Panc1 (cell line): ENCODE measurements around the gene TOM1L1. TPM values are rescaled to one million over a fixed set of nuclear protein-coding genes. Genes with fewer than 3 reads are reported as not detected.

Experiments
- ATAC-seq: fragments of 200-7000 bp; cut with Tn5 transposase; 2 replicates; pipeline ENCODE4 v1.9.1; 2020; ENCODE audit warnings: mild to moderate bottlenecking, moderate library complexity
- BruUV-seq: library from RNA; stranded (reverse); fragments of 400-500 nt; replicated peaks from 2 replicates; lab custom pipeline; 2021; lab: Mats Ljungman, UMichigan
- CTCF ChIA-PET: fragments of 300-600 bp; sonication (Branson Sonifier 250); formaldehyde crosslinking; loops from one replicate; lab custom pipeline; 2022; ENCODE audit warnings: antibody characterized with exemption; lab: Charles Lee
- POLR2A ChIA-PET: fragments of 300-600 bp; sonication (Branson Sonifier 250); formaldehyde crosslinking; loops from one replicate; lab custom pipeline; 2022; ENCODE audit warnings: antibody characterized with exemption; lab: Charles Lee
- DNase-seq: peaks from one replicate; pipeline ENCODE4 v3.0.0-alpha.2; 2010; ENCODE audit warnings: low read depth, low spot score
- H3K27ac ChIP-seq: 2 replicates; pipeline ENCODE4 v1.5.1; 2011; ENCODE audit warnings: mild to moderate bottlenecking, low read length, inconsistent platforms
- H3K27me3 ChIP-seq: fragments of 200-500 bp; sonication (Bioruptor generic); 2 replicates; pipeline ENCODE4 v1.6.0; 2014; ENCODE audit warnings: low read length, inconsistent platforms; ENCODE audit not compliant: control insufficient read depth, insufficient read depth
- H3K36me3 ChIP-seq: fragments of 200-500 bp; sonication (Bioruptor generic); 2 replicates; pipeline ENCODE4 v1.5.1; 2014; ENCODE audit warnings: inconsistent platforms, mild to moderate bottlenecking, low read length, moderate library complexity; ENCODE audit not compliant: control insufficient read depth, insufficient read depth
- H3K4me1 ChIP-seq: 2 replicates; pipeline ENCODE4 v1.5.1; 2011; ENCODE audit warnings: inconsistent platforms, mild to moderate bottlenecking, low read length, moderate library complexity; ENCODE audit not compliant: control insufficient read depth, insufficient read depth
- H3K4me3 ChIP-seq, 2 experiments: 2 replicates each; pipeline ENCODE4 v1.5.1; 2011 to 2012; ENCODE audit warnings: low read depth in 2 of 2, low read length in 2 of 2, mild to moderate bottlenecking in 2 of 2, inconsistent platforms in 1 of 2, moderate library complexity in 1 of 2
- H3K9me3 ChIP-seq: fragments of 200-500 bp; sonication (Bioruptor generic); 2 replicates; pipeline ENCODE4 v1.5.1; 2014; ENCODE audit warnings: low read depth, mild to moderate bottlenecking, inconsistent platforms, low read length, moderate library complexity; ENCODE audit not compliant: control insufficient read depth, insufficient read depth
- POLR2AphosphoS5 ChIP-seq: IDR thresholded peaks from 2 replicates; pipeline ENCODE4 v1.6.1; 2012; ENCODE audit warnings: mild to moderate bottlenecking, low read depth, low read length, moderate library complexity
- SIN3A ChIP-seq: IDR thresholded peaks from 2 replicates; pipeline ENCODE4 v1.6.1; 2012; ENCODE audit warnings: low read depth, mild to moderate bottlenecking, low read length, moderate library complexity, borderline replicate concordance; ENCODE audit not compliant: insufficient read depth
- TCF7L2 ChIP-seq: IDR thresholded peaks from 2 replicates; pipeline ENCODE4 v1.6.1; 2011; ENCODE audit warnings: mild to moderate bottlenecking, low read depth, low read length, inconsistent platforms
- in situ Hi-C: cut with HindIII; loops from 2 replicates; pipeline ENCODE4 v1.10.0; 2016; ENCODE audit warnings: low sequenced_read_pairs, low pct_unique_long_range_greater_than_20kb
- intact Hi-C: fragments of 100-400 bp; cut with micrococcal nuclease; formaldehyde crosslinking; loops from one replicate; pipeline ENCODE4 v1.10.0; 2022; ENCODE audit not compliant: unreplicated experiment
- total RNA-seq: library from RNA; stranded (reverse); gene quantifications from one replicate; pipeline ENCODE4 v1.2.1, GENCODE V29; 2021; ENCODE audit not compliant: unreplicated experiment
- TF ChIP-seq, protein P1 (sequence below), 2 experiments: IDR thresholded peaks; 2 replicates each; pipeline ENCODE4 v1.6.1; 2011 to 2012; ENCODE audit warnings: low read depth in 2 of 2, control low read depth in 1 of 2, low read length in 1 of 2, mild to moderate bottlenecking in 1 of 2, moderate library complexity in 1 of 2; ENCODE audit not compliant: insufficient read depth in 1 of 2
- TF ChIP-seq, protein P2 (sequence below): fragments of 450-650 bp; IDR thresholded peaks from 2 replicates; pipeline ENCODE4 v1.5.1; 2017; ENCODE audit warnings: mild to moderate bottlenecking

TOM1L1 gene
- total RNA-seq, 1 experiment from 2014 or later: 53.9 TPM

DNA sequence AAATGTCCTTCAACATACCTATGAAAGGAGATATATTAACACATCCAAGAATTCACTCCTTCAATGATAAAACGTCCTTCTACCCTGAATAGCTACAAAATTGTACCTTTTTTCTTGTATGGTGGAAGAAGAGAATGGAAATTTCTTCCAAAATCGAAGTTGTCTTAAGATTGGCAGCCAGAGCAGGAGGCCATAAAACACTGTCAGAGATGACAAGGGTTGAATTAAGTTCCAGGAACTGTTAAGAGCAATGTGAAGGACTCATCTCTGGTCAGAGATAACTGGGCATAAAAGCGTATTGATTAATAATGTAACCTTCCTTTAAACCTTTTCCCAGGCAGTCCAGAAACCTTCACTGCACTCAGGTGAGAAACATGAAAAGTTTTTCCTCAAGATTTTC, 12.9 kb upstream of the TOM1L1 start:
- Histone ChIP-seq H3K4me3 (no peak overlapping the region), H3K36me3 (no peaks in the 10 kb centered on the region), H3K27me3 (no peaks in the 10 kb centered on the region), H3K27ac (no peak overlapping the region), H3K9me3 (no peaks in the 10 kb centered on the region), H3K4me1 (no peaks in the 10 kb centered on the region)
- TF ChIP-seq TCF7L2 (no peak), SIN3A (no peak), POLR2AphosphoS5 (no peak)
- TF ChIP-seq, protein P1, sequence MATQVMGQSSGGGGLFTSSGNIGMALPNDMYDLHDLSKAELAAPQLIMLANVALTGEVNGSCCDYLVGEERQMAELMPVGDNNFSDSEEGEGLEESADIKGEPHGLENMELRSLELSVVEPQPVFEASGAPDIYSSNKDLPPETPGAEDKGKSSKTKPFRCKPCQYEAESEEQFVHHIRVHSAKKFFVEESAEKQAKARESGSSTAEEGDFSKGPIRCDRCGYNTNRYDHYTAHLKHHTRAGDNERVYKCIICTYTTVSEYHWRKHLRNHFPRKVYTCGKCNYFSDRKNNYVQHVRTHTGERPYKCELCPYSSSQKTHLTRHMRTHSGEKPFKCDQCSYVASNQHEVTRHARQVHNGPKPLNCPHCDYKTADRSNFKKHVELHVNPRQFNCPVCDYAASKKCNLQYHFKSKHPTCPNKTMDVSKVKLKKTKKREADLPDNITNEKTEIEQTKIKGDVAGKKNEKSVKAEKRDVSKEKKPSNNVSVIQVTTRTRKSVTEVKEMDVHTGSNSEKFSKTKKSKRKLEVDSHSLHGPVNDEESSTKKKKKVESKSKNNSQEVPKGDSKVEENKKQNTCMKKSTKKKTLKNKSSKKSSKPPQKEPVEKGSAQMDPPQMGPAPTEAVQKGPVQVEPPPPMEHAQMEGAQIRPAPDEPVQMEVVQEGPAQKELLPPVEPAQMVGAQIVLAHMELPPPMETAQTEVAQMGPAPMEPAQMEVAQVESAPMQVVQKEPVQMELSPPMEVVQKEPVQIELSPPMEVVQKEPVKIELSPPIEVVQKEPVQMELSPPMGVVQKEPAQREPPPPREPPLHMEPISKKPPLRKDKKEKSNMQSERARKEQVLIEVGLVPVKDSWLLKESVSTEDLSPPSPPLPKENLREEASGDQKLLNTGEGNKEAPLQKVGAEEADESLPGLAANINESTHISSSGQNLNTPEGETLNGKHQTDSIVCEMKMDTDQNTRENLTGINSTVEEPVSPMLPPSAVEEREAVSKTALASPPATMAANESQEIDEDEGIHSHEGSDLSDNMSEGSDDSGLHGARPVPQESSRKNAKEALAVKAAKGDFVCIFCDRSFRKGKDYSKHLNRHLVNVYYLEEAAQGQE (IDR thresholded peaks at IDR 0.05; ENCODE audit: insufficient read depth in 1 of 2, low read depth in 2 of 2, low read length in 1 of 2): no peak
- TF ChIP-seq, protein P2, sequence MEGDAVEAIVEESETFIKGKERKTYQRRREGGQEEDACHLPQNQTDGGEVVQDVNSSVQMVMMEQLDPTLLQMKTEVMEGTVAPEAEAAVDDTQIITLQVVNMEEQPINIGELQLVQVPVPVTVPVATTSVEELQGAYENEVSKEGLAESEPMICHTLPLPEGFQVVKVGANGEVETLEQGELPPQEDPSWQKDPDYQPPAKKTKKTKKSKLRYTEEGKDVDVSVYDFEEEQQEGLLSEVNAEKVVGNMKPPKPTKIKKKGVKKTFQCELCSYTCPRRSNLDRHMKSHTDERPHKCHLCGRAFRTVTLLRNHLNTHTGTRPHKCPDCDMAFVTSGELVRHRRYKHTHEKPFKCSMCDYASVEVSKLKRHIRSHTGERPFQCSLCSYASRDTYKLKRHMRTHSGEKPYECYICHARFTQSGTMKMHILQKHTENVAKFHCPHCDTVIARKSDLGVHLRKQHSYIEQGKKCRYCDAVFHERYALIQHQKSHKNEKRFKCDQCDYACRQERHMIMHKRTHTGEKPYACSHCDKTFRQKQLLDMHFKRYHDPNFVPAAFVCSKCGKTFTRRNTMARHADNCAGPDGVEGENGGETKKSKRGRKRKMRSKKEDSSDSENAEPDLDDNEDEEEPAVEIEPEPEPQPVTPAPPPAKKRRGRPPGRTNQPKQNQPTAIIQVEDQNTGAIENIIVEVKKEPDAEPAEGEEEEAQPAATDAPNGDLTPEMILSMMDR: no peak
- intact Hi-C loops: no loop called here
- no peak for ATAC-seq
- BruUV-seq: no TSS peak
- POLR2A ChIA-PET: no interaction called here
- in situ Hi-C loops: no loop called here
- DNase-seq: no peak
- CTCF ChIA-PET: no interaction called here

DNA sequence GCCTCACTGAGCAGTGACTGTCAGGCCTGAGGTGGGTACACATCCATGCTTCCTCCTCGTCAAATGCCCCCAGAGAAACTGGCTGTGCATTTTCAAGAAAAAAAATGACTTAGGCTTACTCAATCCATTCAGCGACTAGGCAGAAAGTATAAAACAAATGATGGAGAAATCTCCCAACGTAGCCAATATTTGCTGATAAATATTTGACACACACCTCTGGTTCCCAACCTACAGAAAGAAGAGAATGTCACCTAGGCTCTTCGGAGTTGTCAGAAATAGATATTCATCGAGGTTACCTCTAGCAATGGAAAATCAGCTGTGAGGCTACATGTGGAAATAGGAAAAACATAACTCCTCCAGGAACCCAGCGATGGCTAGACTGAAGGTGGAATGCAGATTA, 12.4 kb upstream of the TOM1L1 start:
- TF ChIP-seq, protein P2: no peak
- no peak for TF ChIP-seq SIN3A
- DNase-seq (no peak), ATAC-seq (no peak)
- in situ Hi-C loops: no loop called here
- no peaks in the 10 kb centered on the region for H3K27me3 ChIP-seq
- intact Hi-C loops: no loop called here
- BruUV-seq: no TSS peak
- H3K4me3 ChIP-seq: no peak overlapping the region
- ChIA-PET CTCF (no interaction called here), POLR2A (no interaction called here)
- no peaks in the 10 kb centered on the region for H3K9me3 ChIP-seq
- H3K4me1 ChIP-seq: no peaks in the 10 kb centered on the region
- H3K36me3 ChIP-seq: no peaks in the 10 kb centered on the region
- no peak overlapping the region for H3K27ac ChIP-seq
